Activated T-helper 17 cell treated with anti-CD3 and anti-CD28 coated beads, Interleukin-2, amount 50 U/mL, for 72 hours (primary cell): ENCODE results near the gene EPB41L2. TPM values are rescaled to one million over a fixed set of nuclear protein-coding genes. Genes with fewer than 3 reads are reported as not detected.
A peak's percentile ranks its signal among the peaks of the same experiment; 100 is the strongest.

ENCODE experiments used
- ATAC-seq: fragments of 150-1000 bp; cut with Tn5 transposase; replicated peaks from 2 replicates; pipeline ENCODE4 v1.10.0; 2021; ENCODE audit warnings: mild to moderate bottlenecking, moderate library complexity
- H3K27ac Mint-ChIP-seq: one replicate; pipeline ENCODE4 v1.8.0; 2022; ENCODE audit warnings: mixed read lengths
- H3K27me3 Mint-ChIP-seq: one replicate; pipeline ENCODE4 v1.8.0; 2022; ENCODE audit warnings: mixed read lengths
- H3K36me3 Mint-ChIP-seq: one replicate; pipeline ENCODE4 v1.8.0; 2022; ENCODE audit warnings: low read depth, mild to moderate bottlenecking, mixed read lengths
- H3K4me1 Mint-ChIP-seq: one replicate; pipeline ENCODE4 v1.8.0; 2022; ENCODE audit warnings: mixed read lengths
- H3K4me3 Mint-ChIP-seq: one replicate; pipeline ENCODE4 v1.8.0; 2022; ENCODE audit warnings: mild to moderate bottlenecking, mixed read lengths
- H3K9me3 Mint-ChIP-seq: one replicate; pipeline ENCODE4 v1.8.0; 2022; ENCODE audit warnings: mixed read lengths
- total RNA-seq, 2 donors: library from RNA; stranded (reverse); gene quantifications; one replicate each; pipeline ENCODE4 v1.2.3, GENCODE V29; 2022

The EPB41L2 gene
- total RNA-seq, 2 donors from 2014 or later: 31.0 to 49.3 TPM

DNA sequence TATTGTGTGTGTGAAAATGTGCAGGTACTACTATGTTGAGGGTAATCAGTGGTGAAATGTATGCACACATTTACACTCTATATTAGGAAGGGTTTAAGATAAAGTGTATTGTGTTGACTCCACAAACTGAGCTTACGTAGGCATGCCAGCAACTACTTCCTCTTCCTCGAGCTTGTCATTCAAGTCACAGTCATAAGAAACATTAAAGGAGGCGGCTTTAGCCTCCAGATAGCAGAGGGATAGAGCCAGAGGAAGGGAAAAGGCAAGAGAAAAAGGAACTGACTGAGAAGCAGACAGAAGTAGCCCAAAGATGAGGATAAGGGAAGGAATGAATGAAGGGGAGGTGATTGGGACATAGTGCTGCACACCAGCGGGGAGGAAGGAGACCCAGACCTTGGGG is 180.7 kb downstream of the EPB41L2 start:
- ATAC-seq: no peak
- H3K27me3 Mint-ChIP-seq: no peaks in the 10 kb centered on the region
- no peak overlapping the region for H3K4me3 Mint-ChIP-seq
- H3K36me3 Mint-ChIP-seq: peaks cover 11% of the 10 kb centered on the region
- H3K27ac Mint-ChIP-seq: peak overlapping the region; percentile 38
- H3K9me3 Mint-ChIP-seq: no peaks in the 10 kb centered on the region
- no peaks in the 10 kb centered on the region for H3K4me1 Mint-ChIP-seq

DNA sequence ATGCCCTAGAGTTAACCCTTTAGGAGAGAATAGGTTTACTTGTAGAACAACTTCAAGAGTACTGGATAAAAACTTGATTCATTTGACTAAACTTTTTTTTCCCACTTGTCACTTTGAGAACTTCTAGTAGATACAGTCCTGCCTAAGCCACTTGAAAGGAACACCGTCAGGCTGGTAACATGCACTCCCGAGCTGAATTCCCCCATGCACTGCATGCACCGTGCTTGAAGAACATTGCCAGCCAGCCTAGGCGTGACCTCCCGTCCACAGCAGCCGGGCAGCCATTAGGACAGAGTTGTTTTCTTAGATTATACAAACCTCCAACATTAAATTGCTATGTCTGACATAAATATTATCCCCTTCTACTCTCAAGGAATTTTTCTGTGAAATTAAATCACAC is 183.2 kb downstream of the EPB41L2 start:
- H3K4me3 Mint-ChIP-seq: no peak overlapping the region
- H3K9me3 Mint-ChIP-seq: no peaks in the 10 kb centered on the region
- peaks cover 11% of the 10 kb centered on the region for H3K36me3 Mint-ChIP-seq
- no peak for ATAC-seq
- H3K27ac Mint-ChIP-seq: no peak overlapping the region
- H3K4me1 Mint-ChIP-seq: no peaks in the 10 kb centered on the region
- no peaks in the 10 kb centered on the region for H3K27me3 Mint-ChIP-seq

DNA sequence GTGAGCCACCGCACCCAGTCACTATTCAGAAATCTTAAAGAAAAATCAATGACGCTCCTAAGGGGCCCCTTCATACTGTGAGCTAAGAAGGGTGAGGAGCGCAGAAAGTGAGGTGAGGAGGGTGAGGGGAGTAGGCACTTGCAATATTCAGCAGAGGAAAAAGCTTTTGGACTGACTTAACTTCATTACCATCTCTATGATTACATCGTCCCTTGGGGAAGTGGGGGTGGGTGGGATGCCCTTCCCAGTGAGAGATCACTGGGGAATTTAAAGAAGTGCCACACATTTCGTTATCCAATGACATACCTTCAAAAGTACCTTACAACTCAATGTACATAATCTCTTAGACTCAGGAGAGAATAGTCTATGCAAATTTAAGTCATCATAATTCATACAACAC is 189.3 kb downstream of the EPB41L2 start:
- no peak overlapping the region for H3K4me3 Mint-ChIP-seq
- no peak for ATAC-seq
- no peak overlapping the region for H3K27ac Mint-ChIP-seq
- H3K4me1 Mint-ChIP-seq: no peaks in the 10 kb centered on the region
- peaks cover 6% of the 10 kb centered on the region for H3K36me3 Mint-ChIP-seq
- H3K9me3 Mint-ChIP-seq: no peaks in the 10 kb centered on the region
- H3K27me3 Mint-ChIP-seq: no peaks in the 10 kb centered on the region

DNA sequence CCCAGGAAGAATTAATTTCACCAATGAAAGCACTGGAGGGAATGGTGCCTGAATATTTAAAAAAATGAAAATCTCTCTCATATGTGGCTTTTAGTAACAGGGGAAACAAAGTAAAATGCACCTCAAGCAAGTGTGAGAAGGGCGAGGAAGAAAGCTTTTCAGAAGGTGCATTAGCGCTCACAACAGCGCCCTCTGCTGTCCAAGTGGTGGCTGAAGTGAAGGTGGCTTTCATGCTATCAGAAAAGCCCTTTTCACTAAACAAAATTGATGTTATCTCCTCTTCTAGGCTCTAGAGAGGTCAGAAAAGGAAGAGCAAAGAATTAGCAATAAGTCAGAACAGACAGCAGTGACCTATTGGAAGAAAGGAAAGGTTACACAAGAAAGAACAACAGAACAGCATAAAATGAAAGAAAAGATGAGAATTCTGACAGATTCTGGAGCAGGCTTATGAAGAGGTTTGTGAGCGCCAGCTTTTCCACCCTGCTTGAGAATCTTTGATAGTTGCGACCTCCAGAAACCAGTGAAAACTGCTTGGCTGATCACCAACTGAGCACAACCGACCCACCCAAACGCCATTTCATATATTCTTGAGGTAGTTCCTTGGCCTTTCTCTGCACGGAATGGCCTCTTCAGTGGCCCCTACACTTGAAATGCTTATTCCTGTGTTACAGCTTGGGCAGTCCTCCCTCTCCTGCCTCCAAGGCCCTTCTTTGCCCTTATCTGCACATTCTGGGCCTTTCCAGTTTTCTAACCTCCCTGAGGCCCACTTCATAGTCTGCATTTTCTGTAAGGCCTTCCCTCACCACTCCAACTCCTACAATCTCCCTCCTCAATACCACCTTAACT is 190.6 kb downstream of the EPB41L2 start:
- Mint-ChIP-seq H3K36me3 (peaks cover 6% of the 10 kb centered on the region), H3K27me3 (no peaks in the 10 kb centered on the region), H3K27ac (no peak overlapping the region), H3K4me3 (no peak overlapping the region), H3K4me1 (no peaks in the 10 kb centered on the region), H3K9me3 (no peaks in the 10 kb centered on the region)
- ATAC-seq: peak; percentile 37

DNA sequence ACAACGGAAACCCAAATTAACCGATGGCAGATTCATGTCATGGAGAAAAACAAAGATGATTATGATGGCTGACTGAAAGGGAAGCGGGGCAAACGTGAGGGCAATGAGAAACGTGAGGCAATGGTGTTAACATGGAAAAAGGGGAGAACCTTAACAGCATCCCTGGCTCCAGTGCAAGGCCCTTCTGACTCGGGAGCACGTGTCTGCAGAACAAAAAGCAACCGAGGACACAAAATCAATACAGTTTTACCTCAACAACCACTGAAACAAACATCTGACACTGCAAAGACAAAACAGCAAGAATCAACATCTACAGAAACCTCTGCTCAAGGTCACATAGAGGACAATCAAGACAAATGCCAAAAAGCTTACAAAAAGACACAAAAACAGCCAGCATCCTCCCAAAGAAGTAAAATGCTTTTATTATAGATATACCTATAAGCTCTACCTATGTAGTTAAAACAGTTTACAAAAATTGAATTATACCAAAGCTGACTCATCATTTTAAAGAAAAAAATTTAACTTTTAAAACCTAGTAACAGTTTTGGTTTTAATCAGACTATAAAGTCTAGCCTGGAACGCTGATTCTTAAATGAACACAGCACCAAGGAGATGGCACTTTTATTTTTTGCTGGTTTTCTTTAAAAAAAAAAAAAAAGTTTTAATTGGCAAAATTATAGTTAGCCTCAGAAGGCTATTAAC is 192.7 kb downstream of the EPB41L2 start:
- no peak overlapping the region for H3K27ac Mint-ChIP-seq
- H3K36me3 Mint-ChIP-seq: peaks cover 6% of the 10 kb centered on the region
- no peaks in the 10 kb centered on the region for H3K4me1 Mint-ChIP-seq
- no peaks in the 10 kb centered on the region for H3K9me3 Mint-ChIP-seq
- H3K4me3 Mint-ChIP-seq: no peak overlapping the region
- no peak for ATAC-seq
- no peaks in the 10 kb centered on the region for H3K27me3 Mint-ChIP-seq

DNA sequence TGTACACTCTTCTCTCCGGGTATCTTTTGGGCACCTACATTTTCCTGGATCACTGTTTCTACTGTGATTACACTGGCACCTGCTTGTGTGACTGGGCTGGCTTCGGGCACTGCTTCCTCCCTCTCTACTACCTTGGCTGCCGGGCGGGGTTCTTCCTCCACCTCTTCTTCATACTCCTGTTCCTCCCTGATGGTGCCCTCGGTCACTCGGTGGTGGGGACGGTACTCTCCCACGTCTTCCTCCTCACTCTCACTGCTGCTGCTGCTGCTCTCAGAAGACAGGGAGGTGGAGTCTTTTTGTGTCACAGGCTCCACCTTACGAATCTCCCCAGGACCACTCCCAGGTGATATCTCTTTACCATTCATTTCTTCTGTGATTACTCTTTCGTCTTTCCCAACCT is 193.4 kb downstream of the EPB41L2 start:
- H3K4me1 Mint-ChIP-seq: no peaks in the 10 kb centered on the region
- H3K27me3 Mint-ChIP-seq: no peaks in the 10 kb centered on the region
- no peak for ATAC-seq
- no peaks in the 10 kb centered on the region for H3K9me3 Mint-ChIP-seq
- no peak overlapping the region for H3K4me3 Mint-ChIP-seq
- H3K27ac Mint-ChIP-seq: no peak overlapping the region
- peaks cover 6% of the 10 kb centered on the region for H3K36me3 Mint-ChIP-seq

DNA sequence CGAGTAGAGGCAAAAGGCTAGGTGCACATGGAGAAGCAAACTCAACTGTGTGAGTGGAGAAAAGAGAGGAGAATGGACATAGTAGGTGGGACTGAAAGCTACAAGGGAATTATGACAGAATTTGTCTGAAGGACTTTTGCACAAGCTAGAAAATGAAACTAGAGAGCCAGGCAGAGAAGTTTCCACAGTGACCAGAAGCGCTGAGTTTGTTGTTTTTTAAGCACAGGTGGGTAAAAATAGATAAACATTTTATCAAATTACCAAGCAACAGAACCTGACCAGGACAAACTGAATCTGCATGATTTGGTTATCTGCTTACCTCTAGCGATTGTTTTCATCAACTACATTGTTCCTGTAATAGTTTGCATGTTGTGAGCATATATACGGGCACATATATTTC is 197.3 kb downstream of the EPB41L2 start:
- H3K27me3 Mint-ChIP-seq: no peaks in the 10 kb centered on the region
- H3K9me3 Mint-ChIP-seq: no peaks in the 10 kb centered on the region
- H3K27ac Mint-ChIP-seq: no peak overlapping the region
- ATAC-seq: no peak
- H3K36me3 Mint-ChIP-seq: peaks cover 6% of the 10 kb centered on the region
- H3K4me3 Mint-ChIP-seq: no peak overlapping the region
- no peaks in the 10 kb centered on the region for H3K4me1 Mint-ChIP-seq

DNA sequence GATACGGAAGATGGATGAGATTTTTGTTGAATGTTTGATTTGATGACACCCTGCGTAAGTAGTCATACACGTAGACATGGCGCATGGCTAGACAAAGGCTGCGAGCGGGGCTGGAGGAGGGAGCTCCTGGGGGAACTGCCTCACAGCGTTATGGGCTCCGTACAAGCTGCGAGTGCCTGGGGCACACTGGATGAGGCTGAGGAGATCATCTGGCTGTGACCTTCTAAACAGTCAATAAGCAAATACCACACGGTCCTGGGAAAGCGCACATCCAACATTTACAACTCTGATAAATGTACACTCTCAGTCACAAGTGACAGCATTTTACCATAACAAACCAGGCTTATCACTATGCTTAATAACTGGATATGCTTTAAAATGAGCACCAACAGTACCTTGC is 198.7 kb downstream of the EPB41L2 start:
- H3K27ac Mint-ChIP-seq: no peak overlapping the region
- no peak for ATAC-seq
- H3K36me3 Mint-ChIP-seq: no peaks in the 10 kb centered on the region
- no peaks in the 10 kb centered on the region for H3K9me3 Mint-ChIP-seq
- no peak overlapping the region for H3K4me3 Mint-ChIP-seq
- H3K4me1 Mint-ChIP-seq: no peaks in the 10 kb centered on the region
- no peaks in the 10 kb centered on the region for H3K27me3 Mint-ChIP-seq

DNA sequence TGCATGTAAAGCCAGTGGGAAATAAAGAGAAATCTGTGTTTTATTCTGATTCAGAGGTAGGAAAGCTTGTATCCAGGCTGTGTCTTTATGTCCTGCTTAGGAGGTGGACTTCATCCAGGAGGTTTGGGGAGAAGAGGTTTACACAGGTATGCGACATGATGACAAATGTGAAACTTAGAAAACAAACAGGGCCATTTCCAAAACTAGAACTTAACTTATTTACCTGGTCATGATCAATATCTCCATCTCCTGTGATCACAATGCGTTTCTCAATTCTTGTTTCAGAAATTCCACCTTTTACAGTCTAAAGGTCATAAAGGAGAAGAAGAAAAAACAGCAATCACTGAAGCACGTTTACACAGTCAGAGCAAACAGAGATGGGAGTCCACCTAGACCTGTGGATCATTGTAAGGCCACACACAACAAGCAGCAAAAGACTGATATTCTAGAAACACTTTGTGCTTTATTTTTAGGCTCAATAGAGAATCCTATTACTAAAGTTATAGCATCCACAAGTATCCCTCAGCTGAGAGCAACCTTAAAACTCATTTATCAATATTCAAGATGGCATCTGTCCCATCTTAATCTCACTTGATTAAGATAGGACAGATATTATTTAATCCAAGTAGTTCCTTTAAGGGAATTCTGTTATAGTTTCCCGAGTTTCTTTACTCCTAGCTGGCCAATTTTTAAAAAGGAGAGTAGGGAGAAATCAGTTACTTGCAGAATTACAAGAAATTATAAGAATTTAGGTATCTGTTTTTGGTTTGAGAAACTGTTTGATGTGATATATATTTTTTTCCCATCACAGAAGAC is 199.4 kb downstream of the EPB41L2 start:
- Mint-ChIP-seq H3K4me3 (no peak overlapping the region), H3K27ac (no peak overlapping the region), H3K27me3 (no peaks in the 10 kb centered on the region), H3K36me3 (no peaks in the 10 kb centered on the region), H3K9me3 (no peaks in the 10 kb centered on the region), H3K4me1 (no peaks in the 10 kb centered on the region)
- no peak for ATAC-seq

DNA sequence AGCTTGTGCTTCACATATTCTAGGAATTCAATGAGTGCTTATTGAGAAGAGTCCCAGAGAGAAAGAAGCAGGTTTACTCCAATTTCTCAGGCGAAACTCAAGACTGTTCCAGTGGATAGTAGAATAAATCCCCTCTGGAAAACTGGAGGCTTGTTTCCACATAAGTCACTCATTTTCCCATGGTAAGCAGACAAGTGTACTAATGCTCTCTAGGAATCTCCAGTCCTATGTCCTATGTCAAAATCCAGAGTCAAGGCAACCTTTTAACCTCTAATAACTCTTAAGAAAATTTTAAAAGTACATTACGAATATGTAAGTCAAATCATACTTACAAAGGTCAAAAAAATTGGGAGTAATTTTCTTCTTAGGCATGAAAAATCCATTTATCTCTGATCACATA is 200.7 kb downstream of the EPB41L2 start:
- Mint-ChIP-seq H3K36me3 (no peaks in the 10 kb centered on the region), H3K27me3 (no peaks in the 10 kb centered on the region), H3K27ac (no peak overlapping the region), H3K4me1 (no peaks in the 10 kb centered on the region), H3K9me3 (no peaks in the 10 kb centered on the region), H3K4me3 (no peak overlapping the region)
- ATAC-seq: no peak

DNA sequence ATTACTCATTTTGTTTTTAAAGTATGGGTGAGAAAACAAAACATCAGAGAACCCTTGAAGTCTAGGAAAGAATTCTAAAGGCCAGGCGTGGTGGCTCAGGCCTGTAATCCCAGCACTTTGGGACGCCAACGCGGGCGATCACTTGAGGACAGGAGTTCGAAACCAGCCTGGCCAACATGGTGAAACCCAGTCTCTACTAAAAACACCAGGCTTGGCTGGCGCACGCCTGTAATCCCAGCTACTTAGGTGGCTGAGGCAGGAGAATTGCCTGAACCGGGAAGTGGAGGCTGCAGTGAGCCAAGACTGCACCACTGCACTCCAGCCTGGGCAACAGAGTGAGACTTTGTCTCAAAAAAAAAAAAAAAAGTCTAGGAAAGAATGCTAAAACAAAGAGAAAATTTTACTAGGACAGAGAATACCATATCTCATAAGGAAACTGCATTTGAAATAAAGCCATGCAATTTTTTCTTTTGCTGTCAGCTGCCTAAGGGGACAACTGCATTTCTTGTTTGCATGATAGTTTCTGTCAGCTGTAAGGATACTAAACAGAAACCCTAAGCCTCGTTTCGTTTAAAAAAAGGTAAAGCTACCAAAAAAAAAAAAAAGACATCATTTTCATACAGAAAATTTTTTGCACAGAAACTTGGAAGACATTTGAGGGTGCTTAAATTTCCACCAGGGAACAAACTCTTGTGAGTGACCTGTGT is 203.7 kb downstream of the EPB41L2 start:
- H3K4me1 Mint-ChIP-seq: no peaks in the 10 kb centered on the region
- H3K4me3 Mint-ChIP-seq: no peak overlapping the region
- no peak for ATAC-seq
- no peaks in the 10 kb centered on the region for H3K27me3 Mint-ChIP-seq
- no peaks in the 10 kb centered on the region for H3K9me3 Mint-ChIP-seq
- H3K27ac Mint-ChIP-seq: no peak overlapping the region
- H3K36me3 Mint-ChIP-seq: no peaks in the 10 kb centered on the region

DNA sequence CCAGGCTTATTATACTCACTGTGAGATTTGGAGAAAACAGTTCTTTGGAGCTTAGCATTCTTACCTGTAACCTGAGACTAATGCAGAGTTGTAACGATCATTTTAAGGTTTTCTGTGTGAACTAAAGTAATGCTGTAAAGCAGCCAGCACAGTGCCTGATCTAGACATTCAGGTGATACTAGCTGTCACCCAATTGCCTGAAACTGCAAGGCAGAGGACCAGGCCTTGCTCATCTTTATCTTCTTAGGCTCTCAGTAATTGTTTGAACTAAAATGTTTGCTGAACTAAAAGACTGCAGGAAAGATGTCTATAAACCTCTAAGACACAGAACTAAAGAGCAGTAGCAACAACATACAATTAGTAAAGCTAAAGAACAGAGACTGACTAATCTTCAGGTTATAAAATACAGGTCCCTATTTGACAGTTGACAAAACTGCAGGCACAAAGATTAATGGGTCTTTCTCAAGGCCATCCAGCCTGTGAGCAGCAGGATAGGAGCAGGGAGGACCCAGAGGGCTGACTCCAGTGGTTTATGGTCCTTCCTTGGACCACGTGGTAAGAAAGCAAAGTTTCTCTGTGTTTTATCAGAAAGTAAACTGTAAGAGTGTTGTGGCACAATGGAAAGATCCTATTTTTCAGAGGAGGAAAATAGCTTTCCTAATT is 204.4 kb downstream of the EPB41L2 start:
- H3K27me3 Mint-ChIP-seq: no peaks in the 10 kb centered on the region
- no peak overlapping the region for H3K4me3 Mint-ChIP-seq
- H3K9me3 Mint-ChIP-seq: no peaks in the 10 kb centered on the region
- no peaks in the 10 kb centered on the region for H3K4me1 Mint-ChIP-seq
- no peaks in the 10 kb centered on the region for H3K36me3 Mint-ChIP-seq
- H3K27ac Mint-ChIP-seq: no peak overlapping the region
- ATAC-seq: no peak

DNA sequence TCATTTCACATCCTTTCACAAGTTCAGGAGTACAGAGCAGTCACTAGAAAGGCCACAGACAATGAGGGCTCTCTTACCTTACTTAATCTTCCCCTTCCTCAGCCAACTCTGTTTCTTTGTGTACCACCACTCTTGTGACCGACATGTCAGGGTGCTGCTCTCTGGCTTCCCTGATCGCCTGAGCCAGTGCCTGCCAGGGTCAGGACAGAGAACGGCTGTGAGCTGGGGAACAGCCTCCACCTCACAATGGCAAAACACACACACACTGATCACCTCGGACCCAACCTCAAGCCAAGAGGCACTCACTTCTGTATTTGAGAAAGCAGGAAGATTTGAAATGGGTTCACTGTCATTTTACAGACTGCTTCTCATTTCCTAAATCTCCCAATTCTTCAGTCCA is 205.0 kb downstream of the EPB41L2 start:
- Mint-ChIP-seq H3K27ac (no peak overlapping the region), H3K9me3 (no peaks in the 10 kb centered on the region), H3K36me3 (no peaks in the 10 kb centered on the region), H3K4me1 (no peaks in the 10 kb centered on the region), H3K27me3 (no peaks in the 10 kb centered on the region), H3K4me3 (no peak overlapping the region)
- ATAC-seq: no peak
